GM19238 (cell line): ENCODE data around the gene FRMD6.
"Not testable (repeated sequence)": the region's sequence is repeated elsewhere in the genome, so short reads cannot be mapped to it uniquely, and the experiment has no call there.

Experiments
- DNase-seq: peaks from one replicate; pipeline ENCODE4 v3.0.0; 2011; ENCODE audit warnings: low spot score; ENCODE audit not compliant: insufficient read length

The FRMD6 gene

DNA sequence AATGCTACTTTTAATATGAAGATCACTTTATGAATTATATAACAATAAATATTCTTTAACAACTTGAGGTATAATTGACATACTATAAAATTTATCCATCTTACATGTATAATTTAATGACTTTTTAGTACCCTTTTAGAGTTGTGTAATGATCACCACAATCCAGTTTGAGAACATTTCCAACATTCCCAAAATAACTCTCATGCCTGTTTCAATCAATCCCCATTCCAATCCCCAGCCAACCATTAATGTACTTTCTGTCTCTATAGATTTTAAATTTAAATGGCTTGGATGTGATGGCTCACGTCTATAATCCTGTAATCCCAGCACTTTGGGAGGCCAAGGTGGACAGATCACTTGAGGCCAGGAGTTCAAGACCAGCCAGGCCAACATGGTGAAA lies 23.5 kb upstream of the FRMD6 start:
- DNase-seq = no peak

DNA sequence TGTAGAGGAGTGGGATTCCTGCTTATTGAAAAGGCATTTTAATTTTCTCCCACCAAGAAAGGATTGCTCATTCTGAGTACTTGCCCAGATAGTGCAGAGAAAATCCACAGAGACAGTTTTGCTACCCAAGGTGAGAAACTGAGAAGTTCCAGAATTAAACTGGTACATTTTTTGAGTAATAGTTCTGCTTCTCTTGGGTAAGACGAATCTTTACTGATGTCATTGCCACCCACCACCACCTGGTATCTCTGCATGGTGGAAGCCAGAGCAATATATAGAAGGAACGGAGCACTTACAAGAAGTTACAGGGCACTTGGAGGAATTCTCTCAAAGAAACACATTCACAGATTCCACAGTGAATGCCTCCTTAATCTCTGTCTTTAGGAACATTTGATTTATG lies 20.7 kb upstream of the FRMD6 start:
- no peak for DNase-seq

DNA sequence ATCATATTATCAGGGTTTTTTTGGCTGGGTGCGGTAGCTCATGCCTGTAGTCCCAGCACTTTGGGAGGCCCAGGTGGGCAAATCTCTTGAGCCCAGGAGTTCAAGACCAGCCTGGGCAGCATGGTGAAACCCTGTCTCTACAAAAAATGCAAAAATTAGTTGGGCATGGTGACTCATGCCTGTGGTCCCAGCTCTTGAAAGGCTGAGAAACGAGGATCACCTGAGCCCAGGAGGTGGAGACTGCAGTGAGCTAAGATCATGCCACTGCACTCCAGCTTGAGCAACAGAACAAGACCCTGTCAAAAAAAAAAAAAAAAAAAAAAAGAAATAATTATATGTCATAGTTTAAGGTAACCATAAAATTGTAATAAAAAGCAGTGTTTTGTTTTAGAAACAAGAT lies 18.4 kb upstream of the FRMD6 start:
- DNase-seq = not testable (repeated sequence)

- DNase-seq = no peak
These were observed 15.6 kb upstream of the FRMD6 start for GRCh38 chr14:51636109-51636508.

DNA sequence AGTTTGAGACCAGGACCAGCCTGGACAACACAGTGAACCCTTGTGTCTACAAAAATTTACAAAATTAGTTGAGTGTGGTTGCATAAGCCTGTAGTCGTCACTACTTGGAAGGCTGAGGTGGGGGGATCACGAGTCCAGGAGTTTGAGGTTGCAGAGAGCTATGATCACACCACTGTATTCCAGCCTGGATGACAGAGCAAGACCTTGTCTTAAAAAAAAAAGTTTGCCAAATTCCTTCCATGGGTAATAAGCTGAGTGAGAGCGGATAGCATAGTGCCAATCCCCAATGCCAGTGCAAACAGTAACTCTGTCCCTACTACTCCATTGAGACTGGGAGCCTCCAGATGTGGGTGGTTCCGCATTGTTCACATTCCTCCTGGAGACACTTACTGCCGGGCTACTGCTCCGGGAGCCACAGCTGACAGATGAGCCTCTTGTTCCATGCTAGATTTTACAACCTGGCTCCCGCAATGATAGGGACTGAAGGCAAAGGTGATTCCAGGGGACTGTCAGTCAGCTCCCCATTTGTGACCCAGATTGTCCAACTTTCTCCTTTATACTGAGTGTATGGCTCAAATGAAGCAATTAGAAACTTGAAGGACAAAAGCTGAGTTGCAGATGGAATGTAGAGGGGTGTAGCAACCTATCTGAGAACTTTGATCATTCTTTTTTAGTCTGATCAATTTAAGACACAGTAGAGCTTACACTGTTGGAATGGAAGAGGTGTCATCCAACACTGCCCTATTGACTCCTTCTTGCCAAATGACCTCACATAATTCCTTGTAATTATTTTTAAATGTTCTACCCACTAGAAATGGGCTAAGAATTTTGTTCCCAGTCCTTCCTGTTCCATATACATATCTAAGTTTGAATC lies 13.4 kb upstream of the FRMD6 start:
- DNase-seq = no peak

DNA sequence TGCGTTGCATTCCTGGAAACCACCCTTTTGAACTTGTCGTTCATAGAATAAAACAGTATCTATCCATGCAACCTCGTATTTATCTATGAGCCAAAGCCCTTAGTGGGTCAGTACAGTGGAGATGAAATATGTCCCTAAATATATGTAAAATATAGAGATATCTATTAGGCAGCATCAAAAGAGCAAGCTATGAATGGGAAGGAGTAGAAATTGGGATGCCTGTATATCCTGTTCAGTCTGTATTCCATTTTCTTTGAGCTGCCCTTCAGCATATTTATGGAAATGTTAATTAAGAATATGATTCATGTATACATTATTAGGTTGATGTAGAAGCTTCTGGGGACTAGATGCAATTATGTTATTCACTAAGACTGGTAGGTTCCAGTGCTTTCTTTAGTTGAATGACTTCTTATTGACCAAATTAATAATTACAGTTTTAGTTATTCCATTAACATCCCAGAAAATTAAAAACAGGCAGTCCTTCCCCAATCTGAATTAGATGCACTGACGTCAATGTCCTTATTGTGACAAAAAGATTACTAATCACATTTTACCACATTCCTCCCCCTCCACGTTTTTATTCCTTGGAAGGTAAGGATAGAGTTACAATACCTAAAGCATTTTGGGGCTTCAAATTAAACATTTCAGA lies 11.9 kb upstream of the FRMD6 start:
- no peak for DNase-seq

DNA sequence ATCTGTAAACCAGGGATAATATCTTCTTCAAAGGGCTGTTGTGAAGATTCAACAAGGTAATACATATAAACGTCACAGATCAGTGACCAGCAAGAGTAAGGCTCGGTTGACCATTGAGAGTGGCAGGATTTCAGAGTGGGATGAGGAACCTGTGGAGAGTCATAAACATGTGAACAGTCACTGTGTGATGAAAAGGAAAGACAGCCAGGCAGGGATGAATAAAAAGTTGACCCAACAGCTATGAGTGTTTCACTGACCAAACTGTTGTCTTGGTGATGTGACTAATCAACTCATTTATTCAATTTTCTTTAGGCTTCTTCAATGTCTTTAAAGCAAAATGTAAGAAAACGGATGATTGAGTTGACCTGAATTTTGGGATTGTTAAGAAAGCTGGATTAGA lies 8.6 kb upstream of the FRMD6 start:
- DNase-seq = no peak

DNA sequence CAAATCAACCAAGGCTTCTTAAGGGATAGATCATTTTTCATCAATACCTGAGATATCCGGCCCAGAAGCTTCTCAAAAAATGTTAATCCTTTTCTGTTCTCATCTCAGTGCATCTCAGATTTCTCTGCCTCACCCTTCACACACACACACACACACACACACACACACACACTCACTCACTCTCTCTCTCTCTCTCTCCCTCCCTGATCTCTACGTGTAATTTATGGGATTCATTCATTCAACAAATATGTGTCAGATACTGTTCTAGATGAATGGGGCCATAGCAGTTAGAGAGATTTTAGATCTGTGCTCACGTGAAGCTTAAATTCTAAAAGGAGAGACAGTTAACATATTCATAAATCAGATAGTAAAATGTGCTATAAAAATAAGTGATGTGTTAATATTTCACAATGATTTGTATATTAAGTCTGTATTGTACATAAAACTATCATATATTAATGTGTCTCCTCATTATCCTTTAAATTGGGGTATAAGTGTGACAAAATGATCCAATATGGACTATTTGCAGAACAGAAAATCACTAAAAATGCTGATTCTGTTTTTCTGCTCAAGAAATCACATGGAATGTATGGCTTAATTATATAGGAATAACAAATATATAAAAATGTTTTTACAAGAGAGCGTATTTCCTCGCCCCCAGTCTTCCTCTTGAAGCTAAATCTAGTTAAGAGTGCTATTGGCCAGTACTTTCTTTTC lies 7.3 kb upstream of the FRMD6 start:
- no peak for DNase-seq

DNA sequence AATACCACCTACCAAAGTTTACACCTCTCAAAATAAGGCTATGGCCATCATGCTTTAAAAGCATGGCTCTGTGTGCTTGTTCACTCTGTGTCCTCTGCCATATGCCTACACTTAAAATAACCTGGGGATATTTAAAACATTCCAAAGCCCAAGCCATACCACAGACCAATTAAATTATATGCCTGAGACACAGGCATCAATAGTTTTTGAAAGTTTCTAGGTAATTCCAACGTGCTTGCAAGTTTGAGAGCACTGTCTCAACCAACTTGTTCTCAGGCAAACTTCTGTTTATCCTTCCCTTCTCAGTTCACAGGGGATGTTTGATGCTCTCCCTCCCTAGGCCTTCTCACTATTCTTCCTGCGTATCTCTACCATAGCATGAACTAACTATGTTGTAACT lies 3.4 kb upstream of the FRMD6 start:
- no peak for DNase-seq

GRCh38 chr14:51650716-51651387 lies 858 bp upstream of the FRMD6 start:
- DNase-seq = no peak

- peak; percentile 27 for DNase-seq
These were observed 713 bp downstream of the FRMD6 start for GRCh38 chr14:51652168-51653078.

DNA sequence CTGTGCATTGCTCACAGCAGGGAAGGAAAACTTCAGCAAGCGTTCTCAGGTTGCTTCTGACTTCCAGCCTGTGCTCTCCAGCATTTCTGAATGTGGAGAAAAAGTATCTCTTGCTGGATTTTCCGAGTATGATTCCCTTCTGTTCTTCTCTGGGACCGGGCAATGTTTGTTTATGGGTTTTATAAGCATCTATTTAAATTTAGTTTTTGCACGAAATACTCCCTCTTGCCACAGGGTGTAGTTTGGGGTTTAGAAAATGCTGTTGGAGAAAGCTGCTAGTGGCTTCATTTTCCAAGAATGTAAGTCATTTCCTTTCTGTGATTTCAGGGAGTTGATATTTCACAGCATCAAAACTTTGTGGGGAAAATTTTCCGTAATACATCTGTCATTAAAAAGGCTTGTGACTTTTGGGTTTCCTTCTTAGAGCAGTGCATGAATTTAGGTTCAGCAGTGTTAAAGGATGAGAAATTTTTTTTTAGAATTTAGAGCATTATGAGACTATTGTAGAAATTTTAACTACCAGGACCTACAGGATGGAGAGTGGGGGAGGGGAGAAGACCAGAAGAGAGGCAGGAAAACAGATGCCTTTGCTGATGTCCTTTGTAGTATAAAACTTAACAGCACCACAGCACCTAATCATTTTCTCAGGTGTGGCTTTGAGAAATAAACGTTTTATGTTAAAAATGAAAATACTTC lies 1.5 kb downstream of the FRMD6 start:
- DNase-seq = no peak

- no peak for DNase-seq
These were observed 2.2 kb downstream of the FRMD6 start for GRCh38 chr14:51653775-51654532.

- DNase-seq = no peak
These were observed 2.8 kb downstream of the FRMD6 start for GRCh38 chr14:51654533-51654845.

GRCh38 chr14:51657762-51658161 lies 6.1 kb downstream of the FRMD6 start:
- no peak for DNase-seq

GRCh38 chr14:51658441-51659173 lies 6.9 kb downstream of the FRMD6 start:
- no peak for DNase-seq

DNA sequence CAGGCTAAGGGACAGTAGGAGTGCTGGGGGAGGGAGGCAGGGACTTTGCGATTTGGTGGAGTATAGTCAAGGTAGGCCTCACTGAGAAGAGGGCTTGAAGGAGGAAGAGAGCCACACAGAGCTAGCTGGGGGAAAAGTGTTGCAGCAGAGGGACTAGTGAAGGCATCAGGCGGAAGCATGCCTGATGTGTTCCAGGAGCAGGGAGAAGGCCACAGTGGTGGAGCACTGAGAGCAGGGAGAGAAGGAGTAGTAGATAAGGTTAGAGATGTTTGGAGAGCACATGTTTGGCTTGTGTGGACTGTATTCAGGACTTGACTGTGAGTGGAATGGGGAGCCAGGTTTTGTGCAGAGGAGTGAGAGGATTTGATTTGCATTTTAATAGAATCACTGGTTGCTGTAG lies 9.0 kb downstream of the FRMD6 start:
- no peak for DNase-seq

GRCh38 chr14:51661504-51661903 lies 9.8 kb downstream of the FRMD6 start:
- no peak for DNase-seq

- DNase-seq = no peak
These were observed 12.1 kb downstream of the FRMD6 start for GRCh38 chr14:51663783-51664326.
